ENCODE data around the gene NAT14.

NAT14 gene

GRCh38 chr19:55497763-55498162 is 12.8 kb downstream of the NAT14 start:
- Histone ChIP-seq H3K27me3 (replicated peaks in 2 of 5; ENCODE audit: control insufficient read depth in 4 of 5, insufficient read depth in 5 of 5, low read length in 4 of 5) (peaks cover 0 to 15% (median 2%) of the 10 kb centered on the region in 5 experiments), H3K4me3 (ENCODE audit: control insufficient read depth in 1 of 7, extremely low read depth in 1 of 7, insufficient read depth in 4 of 7, low read depth in 2 of 7, low read length in 6 of 7) (no peak overlapping the region), H3K4me1 (ENCODE audit: control extremely low read depth in 1 of 4, control insufficient read depth in 4 of 4, insufficient read depth in 4 of 4, low read length in 3 of 4) (peaks cover 0 to 6% (median 3%) of the 10 kb centered on the region in 4 experiments), H3K9me3 (ENCODE audit: control extremely low read depth in 1 of 5, control insufficient read depth in 4 of 5, insufficient read depth in 2 of 5, low read depth in 1 of 5, low read length in 4 of 5) (peaks cover 0 to 4% (median 0%) of the 10 kb centered on the region in 5 experiments), H3K36me3 (ENCODE audit: control insufficient read depth in 4 of 4, insufficient read depth in 4 of 4, low read length in 3 of 4) (no peaks in the 10 kb centered on the region), H3K27ac (ENCODE audit: insufficient read depth in 1 of 2, low read depth in 1 of 2, low read length in 2 of 2, poor library complexity in 1 of 2, severe bottlenecking in 2 of 2) (no peak overlapping the region)
- ChIA-PET POLR2A (no interaction called here), CTCF (interaction anchor here (1.2 to 3.4 kb wide), 3 partner anchors 14 to 30 kb away, joined by 4 to 12 read pairs (median 6); partner anchors contain the start of gene NAT14)
- WGBS (ENCODE audit: insufficient coverage) = 94% methylated on average over 13 of the region's 13 CpGs
- DNase-seq = no peak

DNA sequence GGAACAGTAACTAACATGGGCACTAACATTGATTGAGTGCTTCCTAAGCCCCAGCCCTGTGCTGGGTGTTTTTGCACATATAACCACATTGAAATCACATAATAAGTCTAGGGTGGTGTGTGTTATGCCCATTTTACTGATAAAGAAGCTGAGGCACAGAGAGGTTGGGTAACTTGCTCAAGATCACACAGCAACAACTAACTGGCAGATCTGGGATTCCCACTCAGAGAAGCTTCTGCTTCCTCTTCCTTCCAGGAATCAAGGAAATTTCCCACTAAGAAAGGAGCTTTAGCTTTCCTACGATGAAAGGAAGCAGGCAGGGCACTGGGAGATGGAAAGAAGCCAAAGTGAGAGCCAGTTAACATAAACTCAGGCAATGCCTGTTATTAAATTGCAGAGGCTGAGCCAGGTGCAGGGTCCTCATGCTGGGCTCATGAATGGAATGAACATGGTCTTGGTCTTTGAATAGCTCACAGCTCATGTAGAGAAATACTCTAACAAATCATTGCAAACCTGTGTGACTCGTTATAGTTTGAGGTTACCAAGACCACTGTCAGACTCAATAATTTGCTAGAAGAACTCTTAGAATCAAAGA is 13.4 kb downstream of the NAT14 start:
- Histone ChIP-seq H3K27me3 (replicated peaks in 2 of 5; ENCODE audit: control insufficient read depth in 4 of 5, insufficient read depth in 5 of 5, low read length in 4 of 5) (peaks cover 0 to 12% (median 2%) of the 10 kb centered on the region in 5 experiments), H3K4me1 (ENCODE audit: control extremely low read depth in 1 of 4, control insufficient read depth in 4 of 4, insufficient read depth in 4 of 4, low read length in 3 of 4) (peaks cover 0 to 7% (median 4%) of the 10 kb centered on the region in 4 experiments), H3K27ac (ENCODE audit: insufficient read depth in 1 of 2, low read depth in 1 of 2, low read length in 2 of 2, poor library complexity in 1 of 2, severe bottlenecking in 2 of 2) (no peak overlapping the region), H3K9me3 (ENCODE audit: control extremely low read depth in 1 of 5, control insufficient read depth in 4 of 5, insufficient read depth in 2 of 5, low read depth in 1 of 5, low read length in 4 of 5) (peaks cover 0 to 4% (median 0%) of the 10 kb centered on the region in 5 experiments), H3K4me3 (ENCODE audit: control insufficient read depth in 1 of 7, extremely low read depth in 1 of 7, insufficient read depth in 4 of 7, low read depth in 2 of 7, low read length in 6 of 7) (no peak overlapping the region), H3K36me3 (ENCODE audit: control insufficient read depth in 4 of 4, insufficient read depth in 4 of 4, low read length in 3 of 4) (no peaks in the 10 kb centered on the region)
- ChIA-PET POLR2A (interaction anchor here (0.7 kb wide), 1 partner anchor 357 kb away, joined by 4 read pairs; no protein-coding TSS in a partner anchor), CTCF (interaction anchor here (1.0 to 3.4 kb wide), 4 partner anchors 14 to 36 kb away, joined by 3 to 12 read pairs (median 5); partner anchors contain the start of gene NAT14)
- DNase-seq = no peak
- 100% methylated on average over 2 of the region's 2 CpGs for WGBS (ENCODE audit: insufficient coverage)

DNA sequence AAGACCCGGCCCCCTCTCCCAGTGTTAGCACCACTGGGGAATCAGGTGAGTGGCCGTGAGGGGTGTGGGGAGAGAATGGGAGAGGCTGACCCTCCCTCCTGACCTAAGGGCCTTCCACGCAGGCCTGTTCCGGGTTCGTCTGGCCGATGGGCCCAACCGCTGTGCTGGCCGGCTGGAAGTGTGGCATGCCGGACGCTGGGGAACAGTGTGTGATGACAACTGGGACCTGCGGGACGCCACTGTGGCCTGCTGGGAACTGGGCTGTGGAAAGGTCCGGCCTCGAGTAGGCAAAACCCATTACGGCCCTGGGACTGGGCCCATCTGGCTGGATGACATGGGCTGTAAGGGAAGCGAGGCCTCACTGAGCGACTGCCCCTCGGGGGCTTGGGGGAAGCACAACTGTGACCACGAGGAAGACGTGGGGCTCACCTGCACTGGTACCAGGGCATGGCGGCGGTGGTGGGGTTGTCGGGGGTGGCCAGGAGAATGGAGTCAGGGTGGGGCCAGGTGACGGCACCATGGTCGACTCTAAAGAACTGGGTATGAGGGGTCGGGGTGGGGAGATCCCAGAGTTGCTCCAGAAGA is 15.5 kb downstream of the NAT14 start:
- CTCF ChIA-PET = interaction anchor here (1.3 to 1.5 kb wide), 2 partner anchors 33 to 365 kb away, joined by 4 to 7 read pairs; no protein-coding TSS in a partner anchor
- POLR2A ChIA-PET = no interaction called here
- H3K36me3 ChIP-seq (ENCODE audit: control insufficient read depth in 4 of 4, insufficient read depth in 4 of 4, low read length in 3 of 4) = no peaks in the 10 kb centered on the region
- H3K27ac ChIP-seq (ENCODE audit: insufficient read depth in 1 of 2, low read depth in 1 of 2, low read length in 2 of 2, poor library complexity in 1 of 2, severe bottlenecking in 2 of 2) = no peak overlapping the region
- WGBS (ENCODE audit: insufficient coverage) = 98% methylated on average over 21 of the region's 26 CpGs
- H3K4me3 ChIP-seq (ENCODE audit: control insufficient read depth in 1 of 7, extremely low read depth in 1 of 7, insufficient read depth in 4 of 7, low read depth in 2 of 7, low read length in 6 of 7) = no peak overlapping the region
- peaks cover 0 to 10% (median 7%) of the 10 kb centered on the region in 4 experiments for H3K4me1 ChIP-seq (ENCODE audit: control extremely low read depth in 1 of 4, control insufficient read depth in 4 of 4, insufficient read depth in 4 of 4, low read length in 3 of 4)
- H3K27me3 ChIP-seq (replicated peaks in 2 of 5; ENCODE audit: control insufficient read depth in 4 of 5, insufficient read depth in 5 of 5, low read length in 4 of 5) = peaks cover 0 to 2% (median 0%) of the 10 kb centered on the region in 5 experiments
- peaks cover 0 to 4% (median 0%) of the 10 kb centered on the region in 5 experiments for H3K9me3 ChIP-seq (ENCODE audit: control extremely low read depth in 1 of 5, control insufficient read depth in 4 of 5, insufficient read depth in 2 of 5, low read depth in 1 of 5, low read length in 4 of 5)
- DNase-seq = no peak

DNA sequence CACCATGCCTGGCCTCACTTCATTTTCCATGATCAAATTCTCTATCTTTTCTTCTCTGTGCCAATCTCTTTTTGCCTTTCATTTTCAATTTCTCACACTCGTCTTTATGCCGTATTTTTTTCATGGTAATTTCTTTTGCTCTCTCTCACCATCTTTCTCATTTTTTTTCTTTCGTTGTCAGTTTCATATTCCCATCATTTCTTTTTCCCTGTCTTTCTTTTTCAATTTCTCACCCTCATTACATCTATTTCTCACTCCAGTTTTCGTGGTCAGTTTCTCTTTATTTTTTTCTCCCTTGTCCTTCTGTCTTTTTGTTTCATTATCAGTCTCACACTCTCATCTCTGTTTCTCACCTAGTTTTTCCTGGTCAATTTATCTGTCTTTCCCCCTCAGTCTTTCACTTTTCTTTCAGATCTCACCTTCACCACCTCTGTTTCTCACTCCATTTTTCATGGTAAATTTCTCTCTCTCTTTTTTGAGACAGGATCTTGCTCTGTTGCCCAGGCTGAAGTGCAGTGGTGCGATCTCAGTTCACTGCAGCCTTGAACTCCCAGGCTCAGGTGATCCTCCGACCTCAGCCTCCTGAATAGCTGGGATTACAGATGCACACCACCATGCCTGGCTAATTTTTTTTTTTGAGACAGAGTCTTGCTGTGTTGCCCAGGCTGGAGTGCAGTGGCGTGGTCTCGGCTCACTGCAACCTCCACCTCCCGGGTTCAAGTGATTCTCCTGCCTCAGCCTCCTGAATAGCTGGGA is 17.4 kb downstream of the NAT14 start:
- peaks cover 0 to 4% (median 0%) of the 10 kb centered on the region in 5 experiments for H3K9me3 ChIP-seq (ENCODE audit: control extremely low read depth in 1 of 5, control insufficient read depth in 4 of 5, insufficient read depth in 2 of 5, low read depth in 1 of 5, low read length in 4 of 5)
- H3K36me3 ChIP-seq (ENCODE audit: control insufficient read depth in 4 of 4, insufficient read depth in 4 of 4, low read length in 3 of 4) = no peaks in the 10 kb centered on the region
- POLR2A ChIA-PET = no interaction called here
- H3K4me3 ChIP-seq (ENCODE audit: control insufficient read depth in 1 of 7, extremely low read depth in 1 of 7, insufficient read depth in 4 of 7, low read depth in 2 of 7, low read length in 6 of 7) = no peak overlapping the region
- H3K4me1 ChIP-seq (ENCODE audit: control extremely low read depth in 1 of 4, control insufficient read depth in 4 of 4, insufficient read depth in 4 of 4, low read length in 3 of 4) = peaks cover 0 to 10% (median 7%) of the 10 kb centered on the region in 4 experiments
- WGBS (ENCODE audit: insufficient coverage) = 94% methylated on average over 9 of the region's 9 CpGs
- no peak overlapping the region for H3K27ac ChIP-seq (ENCODE audit: insufficient read depth in 1 of 2, low read depth in 1 of 2, low read length in 2 of 2, poor library complexity in 1 of 2, severe bottlenecking in 2 of 2)
- peaks cover 0 to 2% (median 0%) of the 10 kb centered on the region in 5 experiments for H3K27me3 ChIP-seq (replicated peaks in 2 of 5; ENCODE audit: control insufficient read depth in 4 of 5, insufficient read depth in 5 of 5, low read length in 4 of 5)
- CTCF ChIA-PET = interaction anchor here (1.1 to 1.5 kb wide), 3 partner anchors 35 to 49 kb away, joined by 3 to 7 read pairs (median 3); no protein-coding TSS in a partner anchor
- DNase-seq = no peak

DNA sequence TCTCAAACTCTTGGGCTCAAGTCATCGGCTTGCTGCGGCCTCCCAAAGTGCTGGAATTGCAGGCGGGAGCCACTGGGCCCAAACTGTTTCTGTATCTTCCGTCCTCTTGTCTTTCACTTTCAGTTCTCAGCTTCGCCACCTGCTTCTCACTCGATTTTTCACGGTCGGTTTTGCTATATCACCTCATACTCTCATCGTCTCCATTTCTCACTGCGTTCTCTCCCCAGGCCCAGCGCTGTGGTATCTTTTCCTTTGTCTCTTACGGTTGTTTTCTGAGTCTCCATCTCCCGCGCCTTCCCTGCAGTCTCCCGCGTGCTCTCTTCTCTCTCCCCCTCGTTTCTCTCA is 18.1 kb downstream of the NAT14 start:
- ChIA-PET POLR2A (no interaction called here), CTCF (interaction anchor here (0.7 to 3.4 kb wide), 15 partner anchors 8 to 622 kb away, joined by 3 to 37 read pairs (median 5); partner anchors contain the start of genes ISOC2, TMEM238, ZNF628 and ZNF865)
- Histone ChIP-seq H3K36me3 (ENCODE audit: control insufficient read depth in 4 of 4, insufficient read depth in 4 of 4, low read length in 3 of 4) (no peaks in the 10 kb centered on the region), H3K27ac (ENCODE audit: insufficient read depth in 1 of 2, low read depth in 1 of 2, low read length in 2 of 2, poor library complexity in 1 of 2, severe bottlenecking in 2 of 2) (peak overlapping the region in 1 of 2 experiments; percentile 14), H3K4me3 (ENCODE audit: control insufficient read depth in 1 of 7, extremely low read depth in 1 of 7, insufficient read depth in 4 of 7, low read depth in 2 of 7, low read length in 6 of 7) (peak overlapping the region in 4 of 7 experiments; percentile 54 to 76 (median 61)), H3K4me1 (ENCODE audit: control extremely low read depth in 1 of 4, control insufficient read depth in 4 of 4, insufficient read depth in 4 of 4, low read length in 3 of 4) (peaks cover 0 to 10% (median 7%) of the 10 kb centered on the region in 4 experiments), H3K9me3 (ENCODE audit: control extremely low read depth in 1 of 5, control insufficient read depth in 4 of 5, insufficient read depth in 2 of 5, low read depth in 1 of 5, low read length in 4 of 5) (peaks cover 0 to 4% (median 0%) of the 10 kb centered on the region in 5 experiments), H3K27me3 (replicated peaks in 2 of 5; ENCODE audit: control insufficient read depth in 4 of 5, insufficient read depth in 5 of 5, low read length in 4 of 5) (peaks cover 0 to 2% (median 0%) of the 10 kb centered on the region in 5 experiments)
- WGBS (ENCODE audit: insufficient coverage) = 85% methylated on average over 16 of the region's 17 CpGs
- DNase-seq = peak in 2 of 3 donors; percentile 43 to 45

GRCh38 chr19:55503502-55504251 is 18.7 kb downstream of the NAT14 start:
- Histone ChIP-seq H3K27ac (ENCODE audit: insufficient read depth in 1 of 2, low read depth in 1 of 2, low read length in 2 of 2, poor library complexity in 1 of 2, severe bottlenecking in 2 of 2) (peak overlapping the region in 1 of 2 experiments; percentile 14), H3K27me3 (replicated peaks in 2 of 5; ENCODE audit: control insufficient read depth in 4 of 5, insufficient read depth in 5 of 5, low read length in 4 of 5) (peaks cover 0 to 2% (median 0%) of the 10 kb centered on the region in 5 experiments), H3K4me3 (ENCODE audit: control insufficient read depth in 1 of 7, extremely low read depth in 1 of 7, insufficient read depth in 4 of 7, low read depth in 2 of 7, low read length in 6 of 7) (peak overlapping the region in 6 of 7 experiments; percentile 37 to 76 (median 56)), H3K4me1 (ENCODE audit: control extremely low read depth in 1 of 4, control insufficient read depth in 4 of 4, insufficient read depth in 4 of 4, low read length in 3 of 4) (peaks cover 0 to 10% (median 7%) of the 10 kb centered on the region in 4 experiments), H3K36me3 (ENCODE audit: control insufficient read depth in 4 of 4, insufficient read depth in 4 of 4, low read length in 3 of 4) (no peaks in the 10 kb centered on the region), H3K9me3 (ENCODE audit: control extremely low read depth in 1 of 5, control insufficient read depth in 4 of 5, insufficient read depth in 2 of 5, low read depth in 1 of 5, low read length in 4 of 5) (peaks cover 0 to 4% (median 0%) of the 10 kb centered on the region in 5 experiments)
- CTCF ChIA-PET = interaction anchor here (0.7 to 3.4 kb wide), 28 partner anchors 9 to 623 kb away, joined by 3 to 37 read pairs (median 4); partner anchors contain the start of genes ISOC2, NAT14, TMEM238 and ZNF628
- 14% methylated on average over 46 of the region's 64 CpGs for WGBS (ENCODE audit: insufficient coverage)
- POLR2A ChIA-PET = interaction anchor here (0.5 to 1.0 kb wide), 3 partner anchors 27 to 878 kb away, joined by 3 to 4 read pairs (median 4); no protein-coding TSS in a partner anchor
- DNase-seq = peak; percentile 92 to 94 (median 93)
